GM19043 (cell line): ENCODE measurements around the gene FAM81A.

Experiments used
- ATAC-seq: cut with Tn5 transposase; IDR thresholded peaks from one replicate; pipeline ENCODE4 v1.9.1; 2021; ENCODE audit warnings: low read depth; ENCODE audit not compliant: unreplicated experiment

Gene FAM81A

GRCh38 chr15:59565299-59565698 is 127.3 kb downstream of the FAM81A start:
- no peak for ATAC-seq

DNA sequence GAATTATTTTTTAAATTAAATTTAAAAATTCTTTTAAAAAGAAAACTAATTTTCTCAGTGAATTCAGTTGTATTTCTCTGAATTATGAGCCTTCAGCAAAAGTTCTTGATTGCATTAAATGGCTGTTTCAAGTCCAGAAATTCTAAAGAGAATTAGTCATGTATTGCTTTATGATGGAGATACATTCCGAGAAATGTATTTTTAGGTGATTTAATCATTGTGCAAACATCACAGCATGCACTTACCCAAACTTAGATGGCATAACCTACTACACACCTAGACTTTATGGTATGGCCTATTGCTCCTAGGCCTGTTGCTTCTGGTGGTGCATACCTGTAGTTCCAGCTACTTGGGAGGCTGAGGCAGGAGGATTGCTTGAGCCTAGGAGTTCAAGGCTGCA is 129.3 kb downstream of the FAM81A start:
- ATAC-seq, result no peak

- ATAC-seq, result no peak
These were observed 131.5 kb downstream of the FAM81A start for GRCh38 chr15:59569477-59569876.

GRCh38 chr15:59570315-59570714 is 132.3 kb downstream of the FAM81A start:
- ATAC-seq, result no peak

GRCh38 chr15:59571606-59572005 is 133.6 kb downstream of the FAM81A start:
- no peak for ATAC-seq
